ENCODE measurements around the gene MYL2.

- no peak for TF ChIP-seq POLR2AphosphoS5 (IDR thresholded peaks at IDR 0.05; ENCODE audit: low read length)
- no peak for TF ChIP-seq HDGF (IDR thresholded peaks at IDR 0.05)
- TF ChIP-seq NR2C2 (IDR thresholded peaks at IDR 0.05; ENCODE audit: borderline replicate concordance, control insufficient read depth, insufficient read length, low read depth): no peak
- TF ChIP-seq SRF (IDR thresholded peaks at IDR 0.05; ENCODE audit: low read depth in 2 of 2, low read length in 2 of 2): no peak
- TF ChIP-seq RFX5 (IDR thresholded peaks at IDR 0.05; ENCODE audit: low read depth, low read length): no peak
- no peak for TF ChIP-seq HDAC6 (IDR thresholded peaks at IDR 0.05; ENCODE audit: unreplicated experiment)
- TF ChIP-seq REST (IDR thresholded peaks at IDR 0.05; ENCODE audit: low read depth, low read length): no peak
- no peak for TF ChIP-seq SREBF2 (IDR thresholded peaks at IDR 0.05; ENCODE audit: low read length)
- no peak for TF ChIP-seq EZH2 (IDR thresholded peaks at IDR 0.05; ENCODE audit: borderline replicate concordance, control insufficient read depth, low read depth, low read length)
- no peak for TF ChIP-seq EP300 (IDR thresholded peaks at IDR 0.05; ENCODE audit: borderline replicate concordance in 1 of 2, control insufficient read depth in 1 of 2, low read depth in 2 of 2, low read length in 2 of 2)
- TF ChIP-seq CTCF (IDR thresholded peaks at IDR 0.05 in 2 of 3, conservative IDR thresholded peaks at IDR 0.05 in 1 of 3; ENCODE audit: control insufficient read depth in 2 of 3, extremely low read depth in 1 of 3, insufficient read depth in 1 of 3, low read depth in 3 of 3, low read length in 3 of 3): no peak
- TF ChIP-seq SIX5 (IDR thresholded peaks at IDR 0.05; ENCODE audit: low read depth, low read length, severe bottlenecking): no peak
- TF ChIP-seq YY1 (IDR thresholded peaks at IDR 0.05; ENCODE audit: low read depth, low read length): no peak
- TF ChIP-seq MXI1 (IDR thresholded peaks at IDR 0.05; ENCODE audit: low read depth, low read length): no peak
Observed at GRCh38 chr12:110865521-110865920, 54.9 kb downstream of the MYL2 start.

Measured in GM12878 (cell line).